Measurements from ENCODE around the gene ZNF12.

Gene ZNF12

GRCh38 chr7:6647541-6647940 lies 59.2 kb downstream of the ZNF12 start:
- DNase-seq (ENCODE audit: low read depth in 2 of 2) = no peak

- DNase-seq (ENCODE audit: low read depth in 2 of 2) = no peak
Observed at GRCh38 chr7:6647080-6647479, 59.7 kb downstream of the ZNF12 start.

GRCh38 chr7:6646465-6646864 lies 60.3 kb downstream of the ZNF12 start:
- DNase-seq (ENCODE audit: low read depth in 2 of 2) = no peak

GRCh38 chr7:6644728-6645127 lies 62.0 kb downstream of the ZNF12 start:
- DNase-seq (ENCODE audit: low read depth in 2 of 2) = no peak

- no peak for DNase-seq (ENCODE audit: low read depth in 2 of 2)
Observed at GRCh38 chr7:6643915-6644625, 62.7 kb downstream of the ZNF12 start.

- no peak for DNase-seq (ENCODE audit: low read depth in 2 of 2)
Observed at GRCh38 chr7:6642861-6643640, 63.7 kb downstream of the ZNF12 start.

GRCh38 chr7:6642239-6642839 lies 64.4 kb downstream of the ZNF12 start:
- no peak for DNase-seq (ENCODE audit: low read depth in 2 of 2)

GRCh38 chr7:6641305-6642035 lies 65.3 kb downstream of the ZNF12 start:
- DNase-seq (ENCODE audit: low read depth in 2 of 2) = no peak

GRCh38 chr7:6640246-6640721 lies 66.5 kb downstream of the ZNF12 start:
- DNase-seq (ENCODE audit: low read depth in 2 of 2) = no peak

- DNase-seq (ENCODE audit: low read depth in 2 of 2) = no peak
Observed at GRCh38 chr7:6639627-6640026, 67.1 kb downstream of the ZNF12 start.

- DNase-seq (ENCODE audit: low read depth in 2 of 2) = no peak
Observed at GRCh38 chr7:6639032-6639431, 67.7 kb downstream of the ZNF12 start.
